HepG2 (cell line): ENCODE measurements around the gene SAMD13. TPM values are rescaled to one million over a fixed set of nuclear protein-coding genes. Genes with fewer than 3 reads are reported as not detected.

ENCODE experiments used
- ATAC-seq: fragments of 200-7000 bp; cut with Tn5 transposase; 3 replicates; pipeline ENCODE4 v1.9.1; 2020; ENCODE audit warnings: mild to moderate bottlenecking, moderate library complexity
- BruUV-seq: library from RNA; stranded (reverse); fragments of 400-500 nt; replicated peaks from 2 replicates; lab custom pipeline; 2021; lab: Mats Ljungman, UMichigan
- CTCF ChIA-PET: fragments of 300-600 bp; formaldehyde crosslinking; extraction: SDS; loops from one replicate; lab custom pipeline; 2021; ENCODE audit warnings: low total read pairs, inconsistent platforms, low intra/inter-chr PET ratio; lab: Yijun Ruan, JAX
- POLR2A ChIA-PET: fragments of 350-600 bp; sonication (Branson Sonifier 250); formaldehyde crosslinking; loops from one replicate; lab custom pipeline; 2020; ENCODE audit warnings: antibody characterized with exemption, inconsistent platforms; lab: Yijun Ruan, JAX
- DNase-seq: peaks from one replicate; pipeline ENCODE4 v3.0.0-alpha.2; 2015; ENCODE audit warnings: low spot score
- FAIRE-seq: peaks from 3 replicates; lab custom pipeline; 2011; peaks lifted over from hg19 to GRCh38; lab: Jason Lieb, UNC
- H2AFZ ChIP-seq: one replicate; pipeline ENCODE4 v1.6.1; 2011; ENCODE audit warnings: low read length, inconsistent platforms
- H3K27ac ChIP-seq: fragments of 300-600 bp; 3 replicates; pipeline ENCODE4 v1.8.0; 2011; ENCODE audit warnings: mixed run types, mild to moderate bottlenecking, mixed read lengths, low read length, inconsistent platforms; ENCODE audit not compliant: insufficient read depth; ENCODE audit errors: extremely low read length
- H3K27me3 ChIP-seq, 2 experiments: fragments of 200-600 bp in 1 of 2; 2 replicates in 1 of 2; 3 replicates in 1 of 2; pipeline versions ENCODE4 v1.6.0 to v1.8.0; 2011; ENCODE audit warnings: low read length in 2 of 2, mild to moderate bottlenecking in 2 of 2, moderate library complexity in 2 of 2, inconsistent platforms in 1 of 2; ENCODE audit not compliant: insufficient read depth in 2 of 2, control insufficient read depth in 1 of 2
- H3K36me3 ChIP-seq, 2 experiments: fragments of 200-600 bp in 1 of 2; replicated peaks in 1 of 2; 2 replicates in 1 of 2; 3 replicates in 1 of 2; pipeline versions ENCODE4 v1.5.1 to v1.8.0; 2011; ENCODE audit warnings: low read length in 2 of 2, inconsistent platforms in 1 of 2; ENCODE audit not compliant: insufficient read depth in 2 of 2, control insufficient read depth in 1 of 2
- H3K4me1 ChIP-seq: 2 replicates; pipeline ENCODE4 v1.5.1; 2012; ENCODE audit warnings: low read length, inconsistent platforms; ENCODE audit not compliant: insufficient read depth
- H3K4me2 ChIP-seq: 2 replicates; pipeline ENCODE4 v1.6.0; 2011; ENCODE audit warnings: low read depth, low read length, inconsistent platforms
- H3K4me3 ChIP-seq, 3 experiments: fragments of 200-600 bp in 1 of 3; sonication (generic), shearing (Covaris generic) in 1 of 3; replicated peaks in 1 of 3; 2 replicates each; pipeline ENCODE4 v1.5.1; 2011 to 2016; ENCODE audit warnings: low read length in 3 of 3, inconsistent platforms in 2 of 3, low read depth in 2 of 3, mild to moderate bottlenecking in 2 of 3, control low read depth in 1 of 3, mixed read lengths in 1 of 3; ENCODE audit not compliant: insufficient read depth in 1 of 3
- H3K79me2 ChIP-seq: one replicate; pipeline ENCODE4 v1.6.1; 2011; ENCODE audit warnings: low read length, inconsistent platforms; ENCODE audit not compliant: insufficient read depth
- H3K9ac ChIP-seq: 2 replicates; pipeline ENCODE4 v1.6.0; 2011; ENCODE audit warnings: mild to moderate bottlenecking, low read depth, low read length, inconsistent platforms; ENCODE audit not compliant: insufficient read depth
- H3K9me3 ChIP-seq: 2 replicates; pipeline ENCODE4 v1.5.1; 2012; ENCODE audit warnings: mild to moderate bottlenecking, low read length
- H4K20me1 ChIP-seq: 2 replicates; pipeline ENCODE4 v1.6.0; 2011; ENCODE audit warnings: inconsistent platforms, mild to moderate bottlenecking, low read length, moderate library complexity; ENCODE audit not compliant: insufficient read depth
- AGO2 ChIP-seq: fragments of 200-400 bp; formaldehyde crosslinking; optimal IDR thresholded peaks from 2 replicates; pipeline ENCODE3; 2017; ENCODE audit warnings: mild to moderate bottlenecking, low read depth, low read length, moderate library complexity
- CHCHD3 ChIP-seq: sonication (generic); formaldehyde crosslinking; IDR thresholded peaks from 2 replicates; pipeline ENCODE4 v1.8.0; 2022; ENCODE audit warnings: mild to moderate bottlenecking, missing genetic modification reagents, moderate library complexity
- CREB1 ChIP-seq, 2 experiments: fragments of 450-650 bp in 1 of 2; IDR thresholded peaks; 2 replicates each; pipeline ENCODE4 v1.6.1; 2016 to 2017; ENCODE audit warnings: control low read depth in 1 of 2, mild to moderate bottlenecking in 1 of 2, missing compliant biosample characterization in 1 of 2, missing genetic modification characterization in 1 of 2
- GABPA ChIP-seq, 2 experiments: IDR thresholded peaks; 2 replicates each; pipeline ENCODE4 v1.6.1; 2011 to 2016; ENCODE audit warnings: low read depth in 2 of 2, low read length in 1 of 2, missing biosample characterization in 1 of 2, missing genetic modification characterization in 1 of 2
- KMT2B ChIP-seq: IDR thresholded peaks from 2 replicates; pipeline ENCODE4 v1.6.1; 2016; ENCODE audit warnings: missing genetic modification reagents, missing compliant biosample characterization
- MEIS2 ChIP-seq: sonication (generic); formaldehyde crosslinking; IDR thresholded peaks from 2 replicates; pipeline ENCODE4 v1.9.0; 2021; ENCODE audit warnings: mild to moderate bottlenecking, missing genetic modification reagents
- NFIB ChIP-seq: sonication (generic); formaldehyde crosslinking; IDR thresholded peaks from 2 replicates; pipeline ENCODE4 v1.9.0; 2021; ENCODE audit warnings: missing genetic modification reagents, mild to moderate bottlenecking, borderline replicate concordance
- NKX3-1 ChIP-seq: sonication (generic); formaldehyde crosslinking; IDR thresholded peaks from 2 replicates; pipeline ENCODE4 v1.5.0; 2020; ENCODE audit warnings: missing genetic modification reagents
- PBX2 ChIP-seq: IDR thresholded peaks from 2 replicates; pipeline ENCODE4 v1.6.1; 2016; ENCODE audit warnings: control low read depth
- PHF8 ChIP-seq: sonication (generic); formaldehyde crosslinking; IDR thresholded peaks from 2 replicates; pipeline ENCODE4 v1.5.0; 2020; ENCODE audit warnings: missing genetic modification reagents
- RELA ChIP-seq: sonication (generic); formaldehyde crosslinking; IDR thresholded peaks from 2 replicates; pipeline ENCODE4 v1.4.0; 2020; ENCODE audit warnings: missing genetic modification reagents
- SALL1 ChIP-seq: sonication (generic); formaldehyde crosslinking; IDR thresholded peaks from 2 replicates; pipeline ENCODE4 v1.8.0; 2022; ENCODE audit warnings: mild to moderate bottlenecking, missing genetic modification reagents
- SSRP1 ChIP-seq: IDR thresholded peaks from 2 replicates; pipeline ENCODE4 v1.6.1; 2016; ENCODE audit warnings: control low read depth
- TP53 ChIP-seq: sonication (generic); formaldehyde crosslinking; conservative IDR thresholded peaks from 2 replicates; pipeline ENCODE4 v1.4.0; 2020; ENCODE audit warnings: missing genetic modification reagents
- ZNF598 ChIP-seq: sonication (generic); formaldehyde crosslinking; IDR thresholded peaks from 2 replicates; pipeline ENCODE4 v1.5.1; 2020; ENCODE audit warnings: mild to moderate bottlenecking, missing genetic modification reagents, borderline replicate concordance
- ZNF761 ChIP-seq: sonication (generic); formaldehyde crosslinking; conservative IDR thresholded peaks from 2 replicates; pipeline ENCODE4 v1.4.0; 2020; ENCODE audit warnings: mild to moderate bottlenecking, missing genetic modification reagents
- ZSCAN22 ChIP-seq: sonication (generic); formaldehyde crosslinking; IDR thresholded peaks from 2 replicates; pipeline ENCODE4 v1.4.0; 2020; ENCODE audit warnings: mild to moderate bottlenecking, missing genetic modification reagents
- WGBS: methylation state at CpG from one replicate; pipeline ENCODE4 v1.1.6; 2017; ENCODE audit warnings: low lambda C conversion rate; 5-methylcytosine and 5-hydroxymethylcytosine counted together
- in situ Hi-C: cut with HindIII; loops from 2 replicates; pipeline ENCODE4 v1.10.0; 2017; ENCODE audit warnings: low pct_unique_long_range_greater_than_20kb; ENCODE audit not compliant: extremely low pct_ligation_motif_present
- intact Hi-C: fragments of 100-400 bp; cut with micrococcal nuclease; formaldehyde crosslinking; loops from one replicate; pipeline ENCODE4 v1.10.0; 2022; ENCODE audit not compliant: unreplicated experiment
- polyA plus RNA-seq, 8 experiments: library from polyadenylated mRNA; depleted of rRNA in 3 of 8; stranded (reverse) in 7 of 8; unstranded in 1 of 8; fragments of >200 nt; fragmentation: Illumina TruSeq in 4 of 8; extraction: Trizol in 4 of 8; gene quantifications; 2 replicates each; pipeline versions ENCODE4 v1.2.1 to v1.2.3, GENCODE V29; 2011 to 2016; ENCODE audit warnings: low read depth in 4 of 8, missing spikeins in 1 of 8, mixed read lengths in 1 of 8; ENCODE audit not compliant: insufficient read depth in 1 of 8
- total RNA-seq, 5 experiments: library from RNA; depleted of rRNA; stranded (reverse); fragments of >200 nt; fragmentation: Illumina TruSeq; extraction: Trizol; gene quantifications; 2 replicates each; pipeline ENCODE4 v1.2.3, GENCODE V29; 2016; ENCODE audit warnings: low read depth in 1 of 5
- TF ChIP-seq, protein P1 (sequence below): fragments of 450-650 bp; IDR thresholded peaks from 2 replicates; pipeline ENCODE4 v1.6.1; 2016

Gene SAMD13
- total and polyA plus RNA-seq, 2 of the 13 experiments (the other 11 are each of a cell fraction or from before 2014, with no cell fraction given): 0.09 to 0.18 TPM

DNA sequence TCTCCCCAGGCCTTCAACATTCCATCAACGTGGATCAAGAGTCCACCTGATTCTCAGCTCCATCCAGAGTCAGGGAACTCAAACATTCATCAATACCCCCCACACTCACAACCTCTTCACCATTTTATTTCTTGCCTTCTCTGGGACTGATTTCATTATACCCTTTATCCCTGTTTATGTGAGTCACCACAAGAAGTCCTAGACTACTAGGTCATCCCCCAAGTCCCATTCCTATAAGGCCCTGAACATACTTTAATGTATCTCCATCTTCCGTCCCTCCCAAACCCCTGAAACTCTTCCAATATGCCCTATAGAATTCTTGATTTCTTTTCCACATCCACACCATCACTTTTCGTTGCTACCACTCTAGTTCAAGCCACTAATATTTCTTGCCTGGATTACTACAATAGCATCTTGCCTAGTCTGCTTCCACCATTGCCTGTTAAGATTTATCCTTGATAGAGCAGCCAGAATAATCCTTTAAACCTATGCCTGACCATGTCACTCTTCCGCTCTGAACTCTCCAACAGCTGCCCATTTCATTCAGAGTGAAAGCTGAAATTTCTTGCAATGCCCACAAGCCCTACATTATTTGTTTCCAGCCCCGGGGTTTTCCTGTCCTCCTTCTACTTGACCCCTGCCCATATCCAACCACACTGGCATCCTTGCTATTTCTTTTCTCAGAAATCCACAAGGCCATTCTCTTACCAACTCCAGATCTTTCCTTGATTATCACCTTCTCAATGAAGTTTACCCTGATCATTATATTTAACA lies 9.4 kb upstream of the SAMD13 start (continued):
- TF ChIP-seq PBX2 (CRISPR knock-in tag) (no peak), KMT2B (CRISPR knock-in tag) (no peak)

GRCh38 chr1:84293766-84294165 lies 7.7 kb upstream of the SAMD13 start:
- in situ Hi-C loops (no loop called here), intact Hi-C loops (no loop called here)
- Histone ChIP-seq H3K27ac (no peak overlapping the region), H4K20me1 (no peaks in the 10 kb centered on the region), H3K4me3 (no peak overlapping the region), H3K4me2 (no peak overlapping the region), H3K9me3 (peaks cover 2% of the 10 kb centered on the region; the same call in 1 of the 2 replicates), H3K36me3 (no peaks in the 10 kb centered on the region), H3K4me1 (no peaks in the 10 kb centered on the region), H3K79me2 (no peaks in the 10 kb centered on the region), H2AFZ (no peak overlapping the region), H3K9ac (no peak overlapping the region), H3K27me3 (0 out of 5 replicates have a peak, but pooled peaks cover 0 to 4% of the 10 kb centered on the region in 2 experiments)
- DNase-seq: no peak
- no peak for ATAC-seq
- BruUV-seq: no TSS peak
- CTCF ChIA-PET: no interaction called here
- 0% methylated on average over 2 of the region's 2 CpGs for WGBS
- no peak for FAIRE-seq
- POLR2A ChIA-PET: no interaction called here
- TF ChIP-seq TP53 (no peak), CREB1 (IDR thresholded peaks at IDR 0.05) (no peak), CREB1 (CRISPR knock-in tag; IDR thresholded peaks at IDR 0.05) (no peak), GABPA (IDR thresholded peaks at IDR 0.05; ENCODE audit: low read depth, low read length) (no peak), GABPA (CRISPR knock-in tag; IDR thresholded peaks at IDR 0.05; ENCODE audit: low read depth) (no peak), CHCHD3 (CRISPR knock-in tag) (no peak), SALL1 (CRISPR knock-in tag) (no peak), ZNF598 (CRISPR knock-in tag) (no peak), SSRP1 (CRISPR knock-in tag) (no peak), RELA (no peak), PHF8 (CRISPR knock-in tag) (no peak), AGO2 (no peak), MEIS2 (CRISPR knock-in tag) (no peak), ZNF761 (CRISPR knock-in tag) (no peak), NFIB (CRISPR knock-in tag) (no peak), ZSCAN22 (no peak), NKX3-1 (no peak)
- TF ChIP-seq, protein P1, sequence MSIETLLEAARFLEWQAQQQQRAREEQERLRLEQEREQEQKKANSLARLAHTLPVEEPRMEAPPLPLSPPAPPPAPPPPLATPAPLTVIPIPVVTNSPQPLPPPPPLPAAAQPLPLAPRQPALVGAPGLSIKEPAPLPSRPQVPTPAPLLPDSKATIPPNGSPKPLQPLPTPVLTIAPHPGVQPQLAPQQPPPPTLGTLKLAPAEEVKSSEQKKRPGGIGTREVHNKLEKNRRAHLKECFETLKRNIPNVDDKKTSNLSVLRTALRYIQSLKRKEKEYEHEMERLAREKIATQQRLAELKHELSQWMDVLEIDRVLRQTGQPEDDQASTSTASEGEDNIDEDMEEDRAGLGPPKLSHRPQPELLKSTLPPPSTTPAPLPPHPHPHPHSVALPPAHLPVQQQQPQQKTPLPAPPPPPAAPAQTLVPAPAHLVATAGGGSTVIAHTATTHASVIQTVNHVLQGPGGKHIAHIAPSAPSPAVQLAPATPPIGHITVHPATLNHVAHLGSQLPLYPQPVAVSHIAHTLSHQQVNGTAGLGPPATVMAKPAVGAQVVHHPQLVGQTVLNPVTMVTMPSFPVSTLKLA: no peak
